Measurements from ENCODE around the gene SHISAL2A.
A peak's percentile ranks its signal among the peaks of the same experiment; 100 is the strongest.

Gene SHISAL2A

DNA sequence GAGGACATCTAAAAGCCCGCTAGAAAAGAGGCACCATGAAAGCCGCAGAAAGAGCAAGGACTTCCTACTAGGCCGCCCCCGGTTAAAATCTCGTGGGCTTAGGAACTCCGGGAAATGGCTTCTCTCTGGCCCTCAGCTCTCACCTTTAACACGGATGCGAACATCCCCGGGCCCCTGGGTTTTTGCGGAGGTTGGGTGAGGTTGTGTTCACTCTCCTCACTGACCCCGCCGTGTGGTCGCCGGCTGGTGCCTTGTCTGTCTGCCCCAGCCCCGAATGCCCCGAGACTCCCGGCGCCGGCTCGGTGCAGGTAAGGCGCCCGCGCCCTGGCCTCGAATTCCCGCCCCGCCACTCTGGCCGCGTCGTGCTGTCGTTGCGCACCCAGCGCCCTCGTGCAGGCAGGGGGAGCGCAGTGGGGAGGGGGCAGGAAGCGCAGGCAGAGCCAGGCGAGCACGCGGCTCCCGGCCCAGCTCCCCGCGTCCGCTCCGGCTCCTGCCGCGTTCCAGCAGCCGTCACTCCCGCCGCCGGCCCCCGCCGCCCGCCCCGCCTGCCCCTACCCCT lies at the start of gene SHISAL2A:
Gene SHISAL2A, plus strand, starts transcription at position 437 of the 559 bp plus-strand sequence. CDS start 326 bp downstream, outside the sequence.
- DNase-seq (ENCODE audit: low read depth in 2 of 2) = peak in 1 of 2 donors; percentile 48

DNA sequence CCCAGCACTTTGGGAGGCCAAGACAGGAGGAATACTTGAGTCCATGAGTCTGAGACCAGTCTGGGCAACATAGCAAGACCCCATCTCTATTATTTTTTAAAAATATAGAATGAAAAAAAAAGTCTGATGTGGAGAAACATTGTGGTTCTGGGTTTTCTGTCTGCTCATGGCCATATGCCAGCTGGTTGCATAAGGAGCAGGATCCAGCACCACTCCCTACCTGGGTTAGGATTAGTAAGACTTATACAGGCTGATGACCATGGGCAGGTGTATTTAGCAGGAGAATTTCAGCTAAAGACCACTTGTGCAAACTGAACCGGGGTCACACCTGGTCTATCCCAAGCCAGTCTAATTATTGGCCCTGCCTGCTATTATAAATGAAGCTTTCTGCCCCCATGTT lies 47.5 kb upstream of the SHISAL2A start:
- no peak for DNase-seq (ENCODE audit: low read depth in 2 of 2)

DNA sequence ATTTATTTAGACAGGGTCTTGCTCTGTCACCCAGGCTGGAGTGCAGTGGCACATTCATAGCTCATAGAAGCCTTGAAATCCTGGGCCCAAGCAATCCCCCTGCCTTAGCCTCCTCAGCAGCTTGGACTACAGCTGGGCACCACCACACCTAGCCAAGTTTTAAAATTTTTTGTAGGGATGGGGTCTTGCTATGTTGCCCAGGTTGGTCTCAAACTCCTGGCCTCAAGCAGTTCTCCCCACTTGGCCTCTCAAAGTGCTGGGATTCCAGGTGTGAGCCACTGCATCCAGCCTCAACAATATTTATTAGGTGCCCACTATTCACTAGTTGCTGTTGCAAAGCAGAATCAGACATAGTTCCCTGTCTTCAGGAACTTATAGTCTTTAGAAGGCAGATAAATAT lies 44.9 kb upstream of the SHISAL2A start:
- DNase-seq (ENCODE audit: low read depth in 2 of 2) = no peak

DNA sequence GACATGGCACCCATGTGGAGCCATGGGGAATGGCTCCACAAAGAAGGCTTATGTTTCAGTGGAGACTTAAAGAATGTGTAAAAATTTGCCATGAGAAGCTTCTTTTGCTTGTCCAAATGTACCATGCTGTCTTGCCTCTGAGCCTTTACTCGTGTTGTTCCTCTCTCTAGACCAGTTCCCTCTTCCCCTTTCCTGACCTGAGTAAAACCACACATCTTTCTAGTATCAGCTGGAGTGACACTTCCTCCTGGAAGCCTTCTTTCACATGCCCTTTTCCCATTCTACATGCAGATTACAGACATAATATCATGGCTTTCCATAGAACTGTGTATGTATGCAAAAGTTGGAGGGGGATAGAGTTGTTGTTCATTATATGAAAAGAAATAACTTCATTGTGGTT lies 44.4 kb upstream of the SHISAL2A start:
- no peak for DNase-seq (ENCODE audit: low read depth in 2 of 2)

DNA sequence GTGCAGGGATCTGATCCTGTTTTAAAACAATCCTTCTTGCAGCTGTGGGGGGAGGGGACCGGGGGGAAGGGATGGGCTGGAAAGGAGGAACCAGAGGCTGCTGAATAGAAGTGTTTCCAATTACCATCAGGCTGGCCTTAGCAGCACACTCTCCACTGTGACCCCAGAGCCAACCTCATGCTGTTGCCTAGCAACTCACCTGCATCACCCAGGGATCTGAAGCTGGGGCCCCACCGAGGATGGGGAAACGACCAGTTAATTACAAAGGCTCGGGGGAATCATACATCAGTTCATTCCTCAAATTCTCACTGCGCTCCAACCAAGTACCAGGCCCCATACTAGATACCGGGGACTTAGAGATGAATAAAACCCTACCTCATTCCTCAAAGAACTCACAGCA lies 42.7 kb upstream of the SHISAL2A start:
- no peak for DNase-seq (ENCODE audit: low read depth in 2 of 2)

DNA sequence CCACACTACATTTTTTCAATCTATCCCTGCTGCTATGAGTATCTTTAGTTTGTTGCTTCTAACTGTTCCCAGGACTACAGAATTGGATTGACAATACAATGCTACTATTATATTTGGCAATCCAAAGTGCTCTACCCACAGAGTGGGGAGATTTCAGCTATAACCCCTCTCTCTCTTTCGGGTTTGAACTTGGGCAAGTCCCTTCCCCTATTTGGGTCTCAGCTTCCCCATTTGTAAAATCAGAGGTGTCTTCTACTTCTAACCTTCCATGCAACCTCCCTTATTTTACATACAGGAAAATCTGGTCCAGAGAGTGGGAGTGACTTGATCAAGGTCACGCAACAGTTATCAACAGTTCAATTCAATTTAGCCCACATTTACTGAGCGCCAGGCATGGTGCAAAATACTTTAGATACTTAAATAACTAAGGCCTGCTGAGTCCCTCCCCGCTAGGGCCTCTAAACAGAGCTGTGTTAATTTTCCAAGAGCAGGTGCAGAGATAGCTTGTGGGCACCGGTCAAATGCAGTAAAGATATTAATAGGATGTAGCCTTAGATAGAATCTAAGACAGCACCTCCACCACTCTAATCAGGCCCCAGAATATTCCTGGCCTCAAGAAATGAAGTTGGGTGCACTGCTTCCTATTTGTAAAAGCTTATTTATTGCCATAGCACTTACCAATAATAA lies 40.2 kb upstream of the SHISAL2A start:
- DNase-seq (ENCODE audit: low read depth in 2 of 2) = no peak

DNA sequence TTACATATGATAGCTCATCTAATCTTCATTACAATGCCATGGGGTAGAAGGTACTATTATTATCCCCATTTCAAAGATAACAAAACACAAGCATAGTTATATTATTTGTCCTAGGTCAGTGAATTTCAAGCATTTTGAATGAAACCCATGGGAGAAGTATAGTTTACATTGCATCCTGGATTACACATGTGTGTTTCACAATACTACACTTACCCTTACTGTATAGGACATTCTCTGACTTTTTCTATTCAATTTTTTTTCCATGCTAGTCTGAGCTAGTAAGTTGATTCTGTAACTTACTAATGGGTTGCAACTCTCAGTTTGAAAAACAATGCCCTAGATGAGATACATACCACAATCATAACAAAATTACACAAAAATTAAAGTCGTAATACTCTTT lies 39.5 kb upstream of the SHISAL2A start:
- DNase-seq (ENCODE audit: low read depth in 2 of 2) = no peak

DNA sequence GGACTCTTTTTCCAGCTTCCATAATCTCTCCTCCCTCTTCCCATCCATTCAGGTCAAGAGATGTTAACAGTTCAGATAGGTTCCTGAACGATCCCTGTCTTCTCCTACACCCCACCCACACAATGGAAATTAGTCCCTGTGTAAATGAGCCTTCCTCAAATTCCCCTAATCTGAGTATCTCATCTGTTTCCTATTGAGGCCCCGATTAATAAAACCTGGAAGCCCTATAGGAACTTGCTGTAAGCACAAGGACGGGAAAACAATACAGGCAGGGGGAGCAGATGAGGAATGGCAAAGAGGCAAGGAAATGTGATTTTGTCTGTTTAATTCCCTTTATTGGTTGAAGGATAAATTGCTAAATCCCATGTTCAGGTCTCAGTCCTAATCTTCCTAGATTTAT lies 37.9 kb upstream of the SHISAL2A start:
- DNase-seq (ENCODE audit: low read depth in 2 of 2) = no peak

DNA sequence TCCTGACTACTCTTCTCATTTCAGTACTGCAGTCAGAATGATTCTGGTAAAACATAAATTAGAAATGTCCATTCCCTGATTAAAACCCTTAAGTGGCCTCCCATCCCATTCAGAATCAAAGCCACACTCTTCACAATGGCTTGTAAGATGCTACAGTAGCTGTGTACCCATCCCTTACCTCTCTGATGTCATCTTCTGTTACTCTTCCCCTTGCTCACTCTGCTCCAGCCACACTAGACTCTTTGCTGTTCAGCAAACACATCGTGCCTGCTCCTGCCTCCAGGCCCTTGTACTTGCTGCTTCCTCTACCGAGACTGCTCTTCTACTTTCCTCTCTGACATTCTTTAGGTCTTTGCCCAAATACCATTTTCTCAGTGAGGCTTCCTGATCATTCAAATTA lies 35.1 kb upstream of the SHISAL2A start:
- DNase-seq (ENCODE audit: low read depth in 2 of 2) = no peak

DNA sequence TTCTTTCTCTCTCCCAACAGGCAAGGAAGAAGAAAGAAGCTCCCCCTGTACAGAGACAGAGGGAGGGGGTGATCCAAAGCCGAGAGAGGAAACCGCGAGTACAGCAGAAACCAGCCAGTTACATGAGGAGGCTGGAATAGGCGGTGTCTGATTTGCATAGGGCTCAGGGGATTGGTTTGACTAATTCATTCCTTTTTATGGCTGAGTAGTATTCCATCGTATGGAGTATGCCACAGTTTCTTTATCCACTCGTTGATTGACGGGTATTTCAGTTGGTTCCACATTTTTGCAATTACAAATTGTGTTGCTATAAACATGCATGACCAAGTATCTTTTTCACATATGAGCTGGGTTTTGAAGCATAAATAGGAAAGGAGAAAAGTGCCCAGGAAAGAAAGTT lies 34.2 kb upstream of the SHISAL2A start:
- no peak for DNase-seq (ENCODE audit: low read depth in 2 of 2)

DNA sequence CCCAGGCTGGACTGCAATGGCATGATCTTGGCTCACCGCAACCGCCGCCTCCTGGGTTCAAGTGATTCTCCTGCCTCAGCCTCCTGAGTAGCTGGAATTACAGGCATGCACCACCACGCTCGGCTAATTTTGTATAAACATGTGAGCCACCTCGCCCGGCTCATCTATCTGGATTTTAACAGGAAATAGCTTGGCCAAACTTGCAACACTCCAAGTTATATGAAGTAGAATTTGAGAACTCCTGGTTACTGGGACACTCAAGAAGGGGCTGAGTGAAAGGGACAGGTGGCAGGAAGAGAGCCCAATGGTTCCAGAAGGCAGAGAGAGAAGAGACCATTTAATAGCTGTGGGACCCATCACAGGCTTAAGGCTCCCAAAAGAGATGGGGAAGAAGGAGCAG lies 33.7 kb upstream of the SHISAL2A start:
- no peak for DNase-seq (ENCODE audit: low read depth in 2 of 2)

DNA sequence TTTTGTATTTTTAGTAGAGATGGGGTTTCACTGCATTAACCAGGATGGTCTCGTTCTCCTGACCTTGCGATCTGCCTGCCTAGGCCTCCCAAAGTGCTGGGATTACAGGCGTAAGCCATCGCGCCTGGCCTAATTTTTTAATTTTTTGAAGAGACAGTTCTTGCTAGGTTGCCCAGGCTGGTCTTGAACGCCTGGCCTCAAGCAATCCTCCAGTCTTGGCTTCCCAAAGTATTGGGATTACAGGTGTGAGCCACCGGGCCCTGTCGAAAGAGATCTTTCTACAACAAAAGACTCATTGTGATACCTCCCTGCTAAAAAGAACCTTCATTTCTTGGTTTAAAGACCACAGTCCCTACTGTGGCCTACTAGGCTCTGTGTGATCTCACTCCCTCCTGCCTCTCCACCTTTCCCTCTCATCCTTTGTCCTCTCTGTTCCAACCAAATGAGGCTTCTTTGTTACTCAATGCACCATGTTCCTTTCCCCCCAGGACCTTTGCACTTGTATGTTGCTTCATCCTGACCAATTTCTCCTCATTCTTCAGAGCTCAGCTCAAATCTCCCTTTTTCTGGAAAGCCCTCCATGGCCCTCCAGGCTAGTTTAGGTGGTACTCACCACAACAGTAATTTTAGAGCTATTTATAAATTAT lies 32.3 kb upstream of the SHISAL2A start:
- no peak for DNase-seq (ENCODE audit: low read depth in 2 of 2)

DNA sequence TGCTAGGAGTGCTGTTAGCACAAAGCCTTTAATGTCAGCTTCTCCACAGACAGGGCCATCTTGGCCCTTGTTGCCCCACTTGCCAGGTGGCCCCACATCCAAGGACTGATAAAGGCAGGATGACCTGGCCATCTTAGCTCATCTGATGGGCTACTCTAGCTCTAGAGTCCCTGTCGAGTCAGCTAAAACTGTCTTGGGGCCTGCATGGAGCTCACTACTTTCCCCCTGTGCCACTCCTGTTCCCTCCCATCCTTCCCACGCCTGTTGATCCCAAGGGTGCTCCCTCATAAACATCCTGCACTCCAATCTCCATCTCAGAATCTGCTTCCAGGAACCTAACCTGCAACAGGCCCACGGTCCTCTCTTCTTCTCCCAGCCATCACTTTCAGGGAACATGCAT lies 31.4 kb upstream of the SHISAL2A start:
- DNase-seq (ENCODE audit: low read depth in 2 of 2) = no peak

DNA sequence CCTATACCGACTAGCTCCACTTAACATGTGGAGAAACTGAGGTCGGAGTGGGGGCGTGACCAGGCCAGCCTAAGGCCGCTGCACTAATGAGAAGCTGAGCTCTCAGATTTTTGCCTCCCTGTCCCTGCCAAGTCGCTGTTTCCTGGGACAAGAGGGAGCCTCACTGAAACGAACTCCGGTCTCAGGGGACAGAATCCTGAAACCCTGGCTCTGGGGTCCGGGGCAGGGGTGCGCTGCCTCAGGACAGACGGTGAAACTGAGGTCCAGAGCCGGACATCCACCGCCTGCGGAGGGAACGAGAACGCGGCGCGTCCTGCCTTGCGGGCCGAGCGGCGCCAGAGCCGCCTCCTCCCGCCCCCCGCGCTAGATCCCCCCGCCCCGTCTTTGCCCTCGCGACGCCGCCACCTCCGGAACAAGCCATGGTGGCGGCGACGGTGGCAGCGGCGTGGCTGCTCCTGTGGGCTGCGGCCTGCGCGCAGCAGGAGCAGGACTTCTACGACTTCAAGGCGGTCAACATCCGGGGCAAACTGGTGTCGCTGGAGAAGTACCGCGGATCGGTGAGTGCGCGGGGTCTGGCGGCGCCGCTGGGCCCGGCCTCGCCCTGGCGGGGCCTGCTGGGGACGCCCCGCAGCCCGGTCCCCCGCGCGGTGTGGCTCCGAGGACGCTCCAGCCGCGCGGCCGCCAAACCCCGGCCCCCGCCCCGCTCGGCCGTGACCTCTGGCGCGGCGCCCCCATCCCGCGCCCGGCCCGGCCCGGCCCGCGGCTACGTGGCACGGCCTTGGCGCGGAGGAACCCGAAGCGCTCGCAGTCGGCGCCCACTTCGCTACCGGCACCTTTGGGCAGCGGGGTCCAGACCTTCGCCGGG lies 30.7 kb upstream of the SHISAL2A start, which contains the start of gene GPX7:
Gene GPX7, plus strand, starts transcription at position 381 of the 865 bp plus-strand sequence. Its CDS starts 39 bp downstream, at position 420.
- peak; percentile 24 to 25 for DNase-seq (ENCODE audit: low read depth in 2 of 2)

DNA sequence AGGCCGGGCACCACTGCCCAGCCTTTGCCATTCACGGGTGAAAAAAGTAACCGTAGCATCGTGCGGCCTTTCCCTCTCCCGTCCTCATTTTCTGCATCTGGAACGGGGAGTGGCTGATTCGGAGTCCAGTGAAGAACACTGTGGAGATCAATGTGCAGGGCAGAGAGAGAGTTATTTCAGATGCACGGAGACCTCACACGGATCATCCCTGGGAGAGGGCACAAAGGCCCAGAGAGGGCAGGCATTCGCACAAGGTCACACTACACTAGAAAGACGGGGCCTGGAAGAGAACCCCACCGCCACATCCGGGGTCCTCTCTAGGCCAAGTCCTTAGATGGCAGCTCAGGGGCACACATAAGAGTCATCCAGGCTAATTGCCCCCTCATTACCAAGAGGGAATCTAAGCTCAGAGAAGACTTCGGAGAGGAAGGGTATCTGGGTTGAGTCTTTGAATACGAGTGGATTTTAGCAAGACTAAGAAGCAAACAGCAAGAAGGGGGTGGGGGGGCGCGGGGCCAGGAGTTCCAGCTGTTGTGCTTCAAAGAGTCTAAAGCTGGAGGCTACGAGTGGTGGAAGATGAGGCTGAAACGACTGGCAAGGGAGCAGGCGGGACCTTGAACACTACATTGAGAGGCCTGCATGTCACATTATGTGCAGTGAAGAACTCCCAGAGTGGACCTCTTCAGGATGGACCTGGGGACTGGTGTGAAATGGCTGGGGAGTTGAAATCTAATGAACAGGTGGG lies 29.9 kb upstream of the SHISAL2A start:
- peak in 1 of 2 donors; percentile 17 for DNase-seq (ENCODE audit: low read depth in 2 of 2)

DNA sequence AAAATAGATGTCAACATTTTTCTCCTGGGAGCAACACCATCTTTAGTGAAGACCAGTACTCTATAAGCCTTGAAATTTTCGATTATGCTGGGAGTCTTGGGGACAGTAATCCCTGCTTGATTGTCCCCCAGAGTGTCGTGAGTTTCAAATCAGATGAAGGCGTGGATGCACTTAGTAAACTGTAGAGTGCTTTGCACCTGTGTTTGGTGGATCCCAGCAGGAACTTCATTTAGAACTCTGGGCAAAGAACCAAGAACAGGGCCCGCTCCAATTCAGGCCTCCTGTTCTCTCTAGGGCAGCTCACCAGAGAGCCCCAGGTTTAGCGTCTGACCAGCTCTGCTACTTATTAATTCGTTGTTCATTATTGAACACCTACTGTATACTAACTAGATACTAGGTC lies 29.3 kb upstream of the SHISAL2A start:
- no peak for DNase-seq (ENCODE audit: low read depth in 2 of 2)

DNA sequence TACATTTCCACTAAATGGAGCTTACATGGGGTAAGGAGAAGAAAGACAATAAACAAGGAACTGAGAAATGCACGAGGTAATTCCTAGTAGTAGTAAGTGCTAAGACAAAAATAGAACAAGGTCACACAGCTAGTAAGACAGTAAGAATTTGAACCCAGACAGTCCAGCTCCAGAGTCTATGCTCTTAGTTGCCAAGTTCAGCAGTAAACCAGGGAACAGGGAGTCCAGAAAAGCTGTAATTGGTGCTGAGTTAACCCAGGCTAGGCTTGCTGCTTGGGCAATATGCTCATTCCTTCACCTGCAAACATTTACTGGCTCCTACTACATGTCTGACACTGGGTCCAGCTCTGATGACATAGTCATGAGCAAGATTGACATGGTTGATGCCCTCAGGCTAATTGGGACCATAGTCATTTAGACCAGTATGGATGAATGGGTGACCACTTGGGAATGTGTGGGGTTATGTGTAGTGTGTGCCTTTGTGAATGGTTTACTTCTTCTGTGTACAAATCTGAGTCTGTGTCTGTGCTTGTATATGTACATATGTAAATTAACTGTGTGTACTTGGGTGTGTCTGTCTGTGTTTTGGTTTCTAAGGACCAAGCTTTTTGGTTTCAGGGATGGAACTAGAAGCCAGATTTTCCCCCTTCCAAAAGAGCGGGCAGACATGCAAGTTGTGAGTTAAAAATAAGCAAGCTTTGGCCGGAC lies 28.8 kb upstream of the SHISAL2A start:
- DNase-seq (ENCODE audit: low read depth in 2 of 2) = no peak

DNA sequence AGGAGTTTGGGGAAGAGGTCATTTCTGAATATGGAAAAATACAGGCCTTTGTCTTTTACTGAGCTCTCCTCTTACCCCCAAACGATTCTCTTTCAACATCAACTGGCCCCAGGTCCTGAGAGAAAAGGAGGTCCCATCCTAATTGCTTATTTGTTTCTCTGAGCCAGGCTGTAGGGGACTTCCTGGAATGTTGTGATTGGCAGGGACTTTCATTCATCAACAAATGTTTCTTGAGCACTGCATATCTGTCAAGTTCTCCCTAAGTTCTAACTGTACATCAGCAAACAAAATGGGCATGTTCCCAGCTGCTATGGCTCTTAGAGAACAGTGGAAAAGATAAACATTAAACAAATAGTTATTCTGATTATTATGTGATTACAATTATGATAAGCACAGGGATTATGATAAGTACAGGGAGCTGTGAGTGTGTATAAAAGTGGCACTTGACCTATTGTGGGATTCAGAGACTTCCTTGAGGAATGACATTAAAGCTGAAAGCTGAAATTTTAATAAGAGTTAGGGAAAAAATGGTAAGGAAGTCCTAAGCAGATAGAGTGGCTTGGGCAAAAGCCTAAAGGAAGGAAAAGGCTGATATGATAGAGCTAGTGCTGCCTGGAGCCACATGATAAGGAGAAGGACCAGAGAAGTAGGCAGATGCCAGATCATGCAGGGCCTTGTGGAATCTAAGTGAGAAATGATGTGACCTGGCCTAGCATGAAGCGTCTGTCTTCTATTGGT lies 19.2 kb upstream of the SHISAL2A start:
- DNase-seq (ENCODE audit: low read depth in 2 of 2) = no peak

DNA sequence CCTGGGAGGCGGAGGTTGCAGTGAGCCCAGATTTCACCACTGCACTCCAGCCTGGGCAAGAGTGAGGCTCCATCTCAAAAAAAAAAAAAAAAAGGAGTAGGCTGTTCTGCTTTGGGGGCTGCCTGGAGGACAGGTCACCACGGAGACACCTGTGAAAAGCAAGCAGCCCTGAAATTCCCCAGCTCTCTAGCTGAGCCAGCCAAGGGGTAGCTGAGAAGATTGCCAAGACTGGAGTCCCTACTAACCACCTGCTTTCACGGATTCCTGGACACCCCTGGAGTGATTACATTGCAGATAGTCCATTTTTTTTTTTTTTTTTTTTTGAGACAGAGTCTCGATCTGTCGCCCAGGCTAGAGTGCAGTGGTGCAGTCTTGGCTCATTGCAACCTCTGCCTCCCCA lies 18.3 kb upstream of the SHISAL2A start:
- DNase-seq (ENCODE audit: low read depth in 2 of 2) = no peak

DNA sequence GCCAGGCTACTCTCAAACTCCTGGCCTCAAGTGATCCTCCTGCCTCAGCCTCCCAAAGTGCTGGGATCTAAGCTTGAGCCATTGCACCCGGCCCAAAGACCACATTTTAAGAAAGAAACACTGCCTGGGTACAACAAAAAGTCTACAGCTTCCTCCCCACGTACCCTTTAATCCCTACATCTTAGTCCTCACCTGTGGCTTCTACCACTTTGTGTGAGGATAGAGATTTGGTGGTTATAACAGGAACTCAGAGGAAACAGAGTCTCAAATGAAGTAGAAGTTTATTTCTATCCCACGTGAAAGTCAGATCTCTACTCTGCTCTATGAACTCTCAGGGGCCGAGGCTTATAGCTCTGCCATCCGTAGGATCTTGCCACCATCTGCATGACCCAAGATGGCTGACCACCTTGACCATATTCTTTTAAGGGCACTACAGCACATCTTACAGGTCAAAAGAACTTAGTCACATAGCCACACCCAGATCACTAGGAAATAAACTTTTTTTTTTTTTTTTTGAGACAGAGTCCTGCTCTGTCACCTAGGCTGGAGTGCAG lies 17.4 kb upstream of the SHISAL2A start:
- no peak for DNase-seq (ENCODE audit: low read depth in 2 of 2)
